CD14-positive monocyte (primary cell): ENCODE measurements around the gene RAB11FIP5. TPM values are rescaled to one million over a fixed set of nuclear protein-coding genes. Genes with fewer than 3 reads are reported as not detected.

ENCODE experiments used
- DNase-seq, 3 donors: peaks; one replicate each; pipeline ENCODE4 v3.0.0-alpha.2; 2011 to 2022
- H2AFZ ChIP-seq: 2 replicates; pipeline ENCODE4 v1.6.0; 2012; ENCODE audit warnings: mild to moderate bottlenecking, low read depth, low read length, inconsistent platforms; ENCODE audit not compliant: insufficient read depth, poor library complexity, severe bottlenecking
- H3K27ac ChIP-seq, 2 donors: 1 replicate in 1 of 2; 2 replicates in 1 of 2; pipeline ENCODE4 v1.5.1; 2012 to 2013; ENCODE audit warnings: low read length in 2 of 2, control low read depth in 1 of 2, inconsistent platforms in 1 of 2, low read depth in 1 of 2, mild to moderate bottlenecking in 1 of 2
- H3K27me3 ChIP-seq, 2 donors: one replicate each; pipeline versions ENCODE4 v1.6.0 to v1.6.1; 2011 to 2013; ENCODE audit warnings: low read length in 2 of 2; ENCODE audit not compliant: control insufficient read depth in 2 of 2, insufficient read depth in 2 of 2
- H3K36me3 ChIP-seq, 2 donors: replicated peaks in 1 of 2; 1 replicate in 1 of 2; 2 replicates in 1 of 2; pipeline versions ENCODE4 v1.5.1 to v1.6.1; 2012 to 2013; ENCODE audit warnings: low read length in 2 of 2, control low read depth in 1 of 2, inconsistent platforms in 1 of 2, mild to moderate bottlenecking in 1 of 2; ENCODE audit not compliant: insufficient read depth in 2 of 2, control insufficient read depth in 1 of 2
- H3K4me1 ChIP-seq, 2 donors: 1 replicate in 1 of 2; 2 replicates in 1 of 2; pipeline versions ENCODE4 v1.5.1 to v1.6.1; 2012 to 2013; ENCODE audit warnings: low read length in 2 of 2, control low read depth in 1 of 2, inconsistent platforms in 1 of 2, mild to moderate bottlenecking in 1 of 2, moderate library complexity in 1 of 2; ENCODE audit not compliant: insufficient read depth in 2 of 2, control insufficient read depth in 1 of 2
- H3K4me2 ChIP-seq: replicated peaks from 2 replicates; pipeline ENCODE3; 2012; ENCODE audit warnings: low read length, moderate library complexity, mild to moderate bottlenecking; ENCODE audit not compliant: poor library complexity, severe bottlenecking; ENCODE audit errors: extremely low read depth
- H3K4me3 ChIP-seq, 3 experiments: fragments of 200-600 bp in 1 of 3; sonication (generic) in 1 of 3; replicated peaks in 1 of 3; 1 replicate in 2 of 3; 2 replicates in 1 of 3; pipeline ENCODE4 v1.5.1; 2011 to 2013; ENCODE audit warnings: low read length in 3 of 3, mild to moderate bottlenecking in 3 of 3, control low read depth in 2 of 3, low read depth in 2 of 3, inconsistent platforms in 1 of 3, moderate library complexity in 1 of 3
- H3K79me2 ChIP-seq: 2 replicates; pipeline ENCODE4 v1.6.0; 2012; ENCODE audit warnings: mild to moderate bottlenecking, control low read depth, inconsistent platforms, low read length, moderate library complexity; ENCODE audit not compliant: insufficient read depth
- H3K9ac ChIP-seq: 2 replicates; pipeline ENCODE4 v1.6.0; 2017; ENCODE audit warnings: low read length, mild to moderate bottlenecking; ENCODE audit not compliant: insufficient read depth, poor library complexity, severe bottlenecking
- H3K9me3 ChIP-seq, 2 donors: replicated peaks in 1 of 2; 1 replicate in 1 of 2; 2 replicates in 1 of 2; pipeline versions ENCODE4 v1.5.1 to v1.6.1; 2012 to 2013; ENCODE audit warnings: low read length in 2 of 2, control low read depth in 1 of 2; ENCODE audit not compliant: control insufficient read depth in 1 of 2, insufficient read depth in 1 of 2
- H4K20me1 ChIP-seq: 2 replicates; pipeline ENCODE4 v1.6.0; 2012; ENCODE audit warnings: mild to moderate bottlenecking, low read length, control low read depth, moderate library complexity; ENCODE audit not compliant: insufficient read depth
- H3K27ac Mint-ChIP-seq, 7 donors: one replicate each; pipeline ENCODE4 v1.8.0; 2020; ENCODE audit warnings: mild to moderate bottlenecking in 7 of 7, mixed read lengths in 7 of 7, moderate library complexity in 6 of 7, inconsistent platforms in 2 of 7
- H3K27me3 Mint-ChIP-seq, 3 donors: one replicate each; pipeline ENCODE4 v1.8.0; 2021 to 2022; ENCODE audit warnings: low read depth in 3 of 3, mild to moderate bottlenecking in 3 of 3, mixed read lengths in 3 of 3, moderate library complexity in 3 of 3, inconsistent platforms in 1 of 3
- H3K36me3 Mint-ChIP-seq, 2 donors: one replicate each; pipeline ENCODE4 v1.8.0; 2020; ENCODE audit warnings: mixed read lengths in 2 of 2, inconsistent platforms in 1 of 2, mild to moderate bottlenecking in 1 of 2
- H3K4me1 Mint-ChIP-seq: one replicate; pipeline ENCODE4 v1.8.0; 2020; ENCODE audit warnings: mild to moderate bottlenecking, mixed read lengths
- H3K4me3 Mint-ChIP-seq, 2 donors: one replicate each; pipeline ENCODE4 v1.8.0; 2020; ENCODE audit warnings: mild to moderate bottlenecking in 2 of 2, mixed read lengths in 2 of 2, moderate library complexity in 1 of 2
- H3K9me3 Mint-ChIP-seq, 7 donors: one replicate each; pipeline ENCODE4 v1.8.0; 2020 to 2022; ENCODE audit warnings: mixed read lengths in 7 of 7, mild to moderate bottlenecking in 6 of 7, moderate library complexity in 6 of 7, inconsistent platforms in 2 of 7
- WGBS: methylation state at CpG from one replicate; pipeline ENCODE4 v1.1.5; 2013; ENCODE audit warnings: missing lambda C conversion rate; ENCODE audit not compliant: insufficient coverage; 5-methylcytosine and 5-hydroxymethylcytosine counted together
- intact Hi-C, 2 donors: fragments of 100-400 bp; cut with micrococcal nuclease; formaldehyde crosslinking; loops; one replicate each; pipeline versions ENCODE4 v1.15.0 to v1.15.1; 2023
- polyA plus RNA-seq, 3 donors: library from polyadenylated mRNA; depleted of rRNA in 1 of 3; unstranded in 2 of 3; stranded (reverse) in 1 of 3; fragments of 300-500 nt in 2 of 3; fragments of >200 nt in 1 of 3; fragmentation: Illumina TruSeq in 2 of 3; gene quantifications; 1 replicate in 2 of 3; 2 replicates in 1 of 3; pipeline ENCODE4 v1.2.3, GENCODE V29; 2012 to 2021
- TF ChIP-seq, protein P1 (sequence below): fragments of 200-600 bp; IDR thresholded peaks from one replicate; pipeline ENCODE4 v1.8.0; 2022; ENCODE audit warnings: antibody characterized with exemption, mild to moderate bottlenecking

RAB11FIP5 gene
- polyA plus RNA-seq, 3 donors, result 0.57 to 0.93 (median 0.61) TPM

- H3K9me3 ChIP-seq, result no peaks in the 10 kb centered on the region
- no peak overlapping the region for H3K9ac ChIP-seq
- Mint-ChIP-seq H3K36me3 (no peaks in the 10 kb centered on the region), H3K4me3 (no peak overlapping the region), H3K27ac (no peak overlapping the region), H3K27me3 (peaks cover 3 to 10% (median 7%) of the 10 kb centered on the region in 3 donors), H3K4me1 (peaks cover 14% of the 10 kb centered on the region), H3K9me3 (peaks cover 0 to 1% (median 0%) of the 10 kb centered on the region in 7 donors)
- TF ChIP-seq, protein P1, sequence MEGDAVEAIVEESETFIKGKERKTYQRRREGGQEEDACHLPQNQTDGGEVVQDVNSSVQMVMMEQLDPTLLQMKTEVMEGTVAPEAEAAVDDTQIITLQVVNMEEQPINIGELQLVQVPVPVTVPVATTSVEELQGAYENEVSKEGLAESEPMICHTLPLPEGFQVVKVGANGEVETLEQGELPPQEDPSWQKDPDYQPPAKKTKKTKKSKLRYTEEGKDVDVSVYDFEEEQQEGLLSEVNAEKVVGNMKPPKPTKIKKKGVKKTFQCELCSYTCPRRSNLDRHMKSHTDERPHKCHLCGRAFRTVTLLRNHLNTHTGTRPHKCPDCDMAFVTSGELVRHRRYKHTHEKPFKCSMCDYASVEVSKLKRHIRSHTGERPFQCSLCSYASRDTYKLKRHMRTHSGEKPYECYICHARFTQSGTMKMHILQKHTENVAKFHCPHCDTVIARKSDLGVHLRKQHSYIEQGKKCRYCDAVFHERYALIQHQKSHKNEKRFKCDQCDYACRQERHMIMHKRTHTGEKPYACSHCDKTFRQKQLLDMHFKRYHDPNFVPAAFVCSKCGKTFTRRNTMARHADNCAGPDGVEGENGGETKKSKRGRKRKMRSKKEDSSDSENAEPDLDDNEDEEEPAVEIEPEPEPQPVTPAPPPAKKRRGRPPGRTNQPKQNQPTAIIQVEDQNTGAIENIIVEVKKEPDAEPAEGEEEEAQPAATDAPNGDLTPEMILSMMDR, result no peak
- 81% methylated on average over 2 of the region's 2 CpGs for WGBS
- no peaks in the 10 kb centered on the region for H3K27me3 ChIP-seq
- no peaks in the 10 kb centered on the region for H4K20me1 ChIP-seq
- no peak overlapping the region for H3K4me2 ChIP-seq
- no peaks in the 10 kb centered on the region for H3K36me3 ChIP-seq
- peaks cover 0 to 7% of the 10 kb centered on the region in 2 donors for H3K4me1 ChIP-seq
- H3K79me2 ChIP-seq, result no peaks in the 10 kb centered on the region
- intact Hi-C loops, result no loop called here
- H3K4me3 ChIP-seq, result no peak overlapping the region
- DNase-seq, result no peak
- H2AFZ ChIP-seq, result no peak overlapping the region
- no peak overlapping the region for H3K27ac ChIP-seq
These were observed 9.7 kb downstream of the RAB11FIP5 start for GRCh38 chr2:73103018-73103542.

GRCh38 chr2:73101626-73102256, 11.0 kb downstream of the RAB11FIP5 start:
- H3K9me3 Mint-ChIP-seq, result no peaks in the 10 kb centered on the region
- 95% methylated on average over 9 of the region's 12 CpGs for WGBS
- Histone ChIP-seq H3K27me3 (no peaks in the 10 kb centered on the region), H3K36me3 (no peaks in the 10 kb centered on the region), H3K4me1 (no peaks in the 10 kb centered on the region), H3K9ac (no peak overlapping the region), H3K79me2 (no peaks in the 10 kb centered on the region), H2AFZ (no peak overlapping the region), H3K4me3 (no peak overlapping the region), H3K9me3 (no peaks in the 10 kb centered on the region), H4K20me1 (no peaks in the 10 kb centered on the region), H3K4me2 (no peak overlapping the region), H3K27ac (no peak overlapping the region)
- TF ChIP-seq, protein P1, result no peak
- H3K36me3 Mint-ChIP-seq, result no peaks in the 10 kb centered on the region
- no peak overlapping the region for H3K27ac Mint-ChIP-seq
- intact Hi-C loops, result no loop called here
- peaks cover 7 to 10% (median 7%) of the 10 kb centered on the region in 3 donors for H3K27me3 Mint-ChIP-seq
- no peak overlapping the region for H3K4me3 Mint-ChIP-seq
- H3K4me1 Mint-ChIP-seq, result peaks cover 7% of the 10 kb centered on the region
- DNase-seq, result no peak
